Measurements from ENCODE around the gene LCE2C.

LCE2C gene

GRCh38 chr1:152645146-152645545, 29.9 kb upstream of the LCE2C start:
- H3K4me3 ChIP-seq (replicated peaks; ENCODE audit: insufficient read depth, low read length): no peak overlapping the region
- H3K27me3 ChIP-seq (ENCODE audit: insufficient read depth, poor library complexity, severe bottlenecking): no peaks in the 10 kb centered on the region
- TF ChIP-seq CTCF (IDR thresholded peaks at IDR 0.05; ENCODE audit: insufficient read depth, low read length) (no peak), GABPA (IDR thresholded peaks at IDR 0.05; ENCODE audit: low read depth) (no peak), POLR2AphosphoS5 (IDR thresholded peaks at IDR 0.05; ENCODE audit: low read depth) (no peak), SPI1 (IDR thresholded peaks at IDR 0.05; ENCODE audit: borderline replicate concordance, low read depth) (no peak)
- TF ChIP-seq, protein P1, sequence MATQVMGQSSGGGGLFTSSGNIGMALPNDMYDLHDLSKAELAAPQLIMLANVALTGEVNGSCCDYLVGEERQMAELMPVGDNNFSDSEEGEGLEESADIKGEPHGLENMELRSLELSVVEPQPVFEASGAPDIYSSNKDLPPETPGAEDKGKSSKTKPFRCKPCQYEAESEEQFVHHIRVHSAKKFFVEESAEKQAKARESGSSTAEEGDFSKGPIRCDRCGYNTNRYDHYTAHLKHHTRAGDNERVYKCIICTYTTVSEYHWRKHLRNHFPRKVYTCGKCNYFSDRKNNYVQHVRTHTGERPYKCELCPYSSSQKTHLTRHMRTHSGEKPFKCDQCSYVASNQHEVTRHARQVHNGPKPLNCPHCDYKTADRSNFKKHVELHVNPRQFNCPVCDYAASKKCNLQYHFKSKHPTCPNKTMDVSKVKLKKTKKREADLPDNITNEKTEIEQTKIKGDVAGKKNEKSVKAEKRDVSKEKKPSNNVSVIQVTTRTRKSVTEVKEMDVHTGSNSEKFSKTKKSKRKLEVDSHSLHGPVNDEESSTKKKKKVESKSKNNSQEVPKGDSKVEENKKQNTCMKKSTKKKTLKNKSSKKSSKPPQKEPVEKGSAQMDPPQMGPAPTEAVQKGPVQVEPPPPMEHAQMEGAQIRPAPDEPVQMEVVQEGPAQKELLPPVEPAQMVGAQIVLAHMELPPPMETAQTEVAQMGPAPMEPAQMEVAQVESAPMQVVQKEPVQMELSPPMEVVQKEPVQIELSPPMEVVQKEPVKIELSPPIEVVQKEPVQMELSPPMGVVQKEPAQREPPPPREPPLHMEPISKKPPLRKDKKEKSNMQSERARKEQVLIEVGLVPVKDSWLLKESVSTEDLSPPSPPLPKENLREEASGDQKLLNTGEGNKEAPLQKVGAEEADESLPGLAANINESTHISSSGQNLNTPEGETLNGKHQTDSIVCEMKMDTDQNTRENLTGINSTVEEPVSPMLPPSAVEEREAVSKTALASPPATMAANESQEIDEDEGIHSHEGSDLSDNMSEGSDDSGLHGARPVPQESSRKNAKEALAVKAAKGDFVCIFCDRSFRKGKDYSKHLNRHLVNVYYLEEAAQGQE (IDR thresholded peaks at IDR 0.05; ENCODE audit: insufficient replicate concordance, low read depth): no peak
- no peak overlapping the region for H3K27ac ChIP-seq (replicated peaks)
- DNase-seq (ENCODE audit: low read depth in 1 of 2, low spot score in 1 of 2): no peak

DNA sequence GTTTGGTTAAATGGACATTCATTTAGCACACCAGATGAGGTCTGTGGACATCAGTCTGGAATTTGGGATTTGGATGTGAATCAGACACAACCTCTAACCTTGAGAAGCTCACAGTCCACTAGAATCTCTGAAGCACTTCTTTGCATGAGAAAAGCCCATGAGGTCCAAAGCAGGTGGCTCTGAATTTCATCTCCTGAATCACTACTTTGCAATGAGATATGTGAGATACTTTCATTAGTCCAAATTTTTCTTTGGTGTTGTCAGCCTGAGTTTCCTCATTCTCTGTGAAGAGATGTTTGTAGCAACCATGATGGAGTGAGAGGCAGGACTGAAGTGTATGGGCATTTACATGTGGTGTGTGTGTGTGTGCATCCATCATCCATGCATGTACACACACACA, 28.4 kb upstream of the LCE2C start:
- Histone ChIP-seq H3K27me3 (ENCODE audit: insufficient read depth, poor library complexity, severe bottlenecking) (no peaks in the 10 kb centered on the region), H3K4me3 (replicated peaks; ENCODE audit: insufficient read depth, low read length) (no peak overlapping the region), H3K27ac (replicated peaks) (no peak overlapping the region)
- DNase-seq (ENCODE audit: low read depth in 1 of 2, low spot score in 1 of 2): no peak
- no peak for TF ChIP-seq GABPA (IDR thresholded peaks at IDR 0.05; ENCODE audit: low read depth)
- TF ChIP-seq CTCF (IDR thresholded peaks at IDR 0.05; ENCODE audit: insufficient read depth, low read length): no peak
- TF ChIP-seq POLR2AphosphoS5 (IDR thresholded peaks at IDR 0.05; ENCODE audit: low read depth): no peak
- TF ChIP-seq, protein P1 (IDR thresholded peaks at IDR 0.05; ENCODE audit: insufficient replicate concordance, low read depth): no peak
- TF ChIP-seq SPI1 (IDR thresholded peaks at IDR 0.05; ENCODE audit: borderline replicate concordance, low read depth): no peak

DNA sequence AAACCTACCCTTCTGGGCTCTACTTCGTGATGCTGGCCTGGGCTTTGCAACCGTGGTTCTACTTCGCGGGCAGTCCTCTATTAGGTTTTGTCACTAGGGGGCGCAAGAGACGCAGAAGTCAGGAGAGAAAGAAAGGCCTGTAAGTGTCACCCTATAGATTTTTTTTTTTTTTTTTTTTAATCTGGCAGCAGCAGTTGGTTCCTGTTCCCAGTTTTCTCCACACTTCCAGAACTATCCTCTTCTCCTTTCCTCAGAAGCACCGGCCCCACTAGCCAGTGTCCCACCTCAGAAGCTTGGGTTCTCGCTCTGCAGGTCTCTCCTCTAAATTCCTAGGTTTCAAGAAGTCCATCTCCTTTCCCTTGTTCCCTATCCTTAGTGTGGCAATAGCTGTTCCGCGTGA, 21.0 kb upstream of the LCE2C start:
- peak; percentile 38 to 72 for DNase-seq (ENCODE audit: low read depth in 1 of 2, low spot score in 1 of 2)
- no peaks in the 10 kb centered on the region for H3K27me3 ChIP-seq (ENCODE audit: insufficient read depth, poor library complexity, severe bottlenecking)
- no peak overlapping the region for H3K27ac ChIP-seq (replicated peaks)
- no peak overlapping the region for H3K4me3 ChIP-seq (replicated peaks; ENCODE audit: insufficient read depth, low read length)
- TF ChIP-seq POLR2AphosphoS5 (IDR thresholded peaks at IDR 0.05; ENCODE audit: low read depth) (no peak), CTCF (IDR thresholded peaks at IDR 0.05; ENCODE audit: insufficient read depth, low read length) (peak; percentile 52)

DNA sequence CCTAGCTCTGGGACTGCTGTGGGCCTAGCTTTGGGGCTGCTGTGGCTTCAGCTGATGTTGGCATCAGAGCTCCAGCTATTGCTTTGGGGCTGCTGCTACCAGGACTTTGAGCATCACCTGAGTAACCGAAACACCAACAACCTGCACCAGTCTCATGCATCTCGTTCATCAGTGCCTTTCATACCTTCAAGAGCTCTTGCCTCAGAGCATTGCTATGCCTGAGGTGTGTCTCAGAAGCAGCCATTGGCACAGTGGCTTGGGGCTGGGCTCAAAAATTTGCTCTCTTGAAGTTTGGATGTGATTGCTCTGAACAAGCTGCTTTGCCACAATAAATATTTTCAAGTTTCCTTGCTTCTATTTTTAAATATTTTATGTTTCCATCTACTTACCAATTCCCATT, 18.6 kb upstream of the LCE2C start:
- Histone ChIP-seq H3K4me3 (replicated peaks; ENCODE audit: insufficient read depth, low read length) (no peak overlapping the region), H3K27me3 (ENCODE audit: insufficient read depth, poor library complexity, severe bottlenecking) (no peaks in the 10 kb centered on the region), H3K27ac (replicated peaks) (no peak overlapping the region)
- DNase-seq (ENCODE audit: low read depth in 1 of 2, low spot score in 1 of 2): no peak
- TF ChIP-seq SPI1 (IDR thresholded peaks at IDR 0.05; ENCODE audit: borderline replicate concordance, low read depth) (no peak), GABPA (IDR thresholded peaks at IDR 0.05; ENCODE audit: low read depth) (no peak), CTCF (IDR thresholded peaks at IDR 0.05; ENCODE audit: insufficient read depth, low read length) (no peak), POLR2AphosphoS5 (IDR thresholded peaks at IDR 0.05; ENCODE audit: low read depth) (no peak)
- TF ChIP-seq, protein P1 (IDR thresholded peaks at IDR 0.05; ENCODE audit: insufficient replicate concordance, low read depth): no peak

Data from HL-60 (cell line).